Hepatocyte (in vitro differentiated cells): Measurements from ENCODE around the gene PRDM5.

ENCODE experiments used
- CTCF ChIP-seq: fragments of 200-600 bp; sonication (generic); IDR thresholded peaks from 2 replicates; pipeline ENCODE4 v1.5.1; 2016; ENCODE audit warnings: antibody characterized with exemption, mild to moderate bottlenecking; ENCODE audit not compliant: poor library complexity
- EZH2 ChIP-seq: fragments of 200-600 bp; sonication (generic); IDR thresholded peaks from 2 replicates; pipeline ENCODE4 v1.6.1; 2016; ENCODE audit warnings: antibody characterized with exemption, mild to moderate bottlenecking, borderline replicate concordance

GRCh38 chr4:120814886-120815285 lies 107.6 kb downstream of the PRDM5 start:
- no peak for TF ChIP-seq EZH2
- no peak for TF ChIP-seq CTCF
